OCI-LY3 (cell line): Measurements from ENCODE around the gene PGGHG.

Experiments used
- EZH2phosphoT487 ChIP-seq: fragments of 200-600 bp; shearing (Covaris generic); IDR thresholded peaks from 2 replicates; pipeline ENCODE4 v1.6.1; 2018; ENCODE audit warnings: antibody characterized with exemption, mixed run types, low read depth
- TF ChIP-seq, protein P1 (sequence below): fragments of 200-600, 300-600 bp; sonication (generic); IDR thresholded peaks from 2 replicates; pipeline ENCODE4 v1.5.1; 2014; ENCODE audit warnings: antibody characterized with exemption, low read length, low read depth

DNA sequence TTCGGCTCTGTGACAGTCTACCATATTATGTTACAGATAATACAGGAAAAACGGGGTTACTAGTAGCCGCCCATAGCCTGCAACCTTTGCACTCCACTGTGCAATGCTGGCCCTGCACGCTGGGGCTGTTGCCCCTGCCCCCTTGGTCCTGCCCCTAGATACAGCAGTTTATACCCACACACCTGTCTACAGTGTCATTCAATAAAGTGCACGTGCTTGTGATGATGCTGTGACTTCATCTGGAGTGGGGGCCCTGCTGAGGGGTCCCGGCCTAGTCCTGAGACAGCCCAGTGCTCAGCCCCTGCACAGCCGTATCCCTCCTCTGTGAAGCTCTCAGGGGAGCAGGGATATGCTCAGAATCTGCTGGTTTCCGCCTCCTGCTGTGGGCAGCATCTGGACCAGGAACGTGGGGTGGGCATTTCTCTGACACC lies 26.1 kb downstream of the PGGHG start:
- TF ChIP-seq, protein P1, sequence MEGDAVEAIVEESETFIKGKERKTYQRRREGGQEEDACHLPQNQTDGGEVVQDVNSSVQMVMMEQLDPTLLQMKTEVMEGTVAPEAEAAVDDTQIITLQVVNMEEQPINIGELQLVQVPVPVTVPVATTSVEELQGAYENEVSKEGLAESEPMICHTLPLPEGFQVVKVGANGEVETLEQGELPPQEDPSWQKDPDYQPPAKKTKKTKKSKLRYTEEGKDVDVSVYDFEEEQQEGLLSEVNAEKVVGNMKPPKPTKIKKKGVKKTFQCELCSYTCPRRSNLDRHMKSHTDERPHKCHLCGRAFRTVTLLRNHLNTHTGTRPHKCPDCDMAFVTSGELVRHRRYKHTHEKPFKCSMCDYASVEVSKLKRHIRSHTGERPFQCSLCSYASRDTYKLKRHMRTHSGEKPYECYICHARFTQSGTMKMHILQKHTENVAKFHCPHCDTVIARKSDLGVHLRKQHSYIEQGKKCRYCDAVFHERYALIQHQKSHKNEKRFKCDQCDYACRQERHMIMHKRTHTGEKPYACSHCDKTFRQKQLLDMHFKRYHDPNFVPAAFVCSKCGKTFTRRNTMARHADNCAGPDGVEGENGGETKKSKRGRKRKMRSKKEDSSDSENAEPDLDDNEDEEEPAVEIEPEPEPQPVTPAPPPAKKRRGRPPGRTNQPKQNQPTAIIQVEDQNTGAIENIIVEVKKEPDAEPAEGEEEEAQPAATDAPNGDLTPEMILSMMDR = no peak
- no peak for TF ChIP-seq EZH2phosphoT487
